ENCODE measurements around the gene IL36A. TPM values are rescaled to one million over a fixed set of nuclear protein-coding genes. Genes with fewer than 3 reads are reported as not detected.

IL36A gene
- total RNA-seq, 4 donors from 2014 or later = not detected

GRCh38 chr2:112997151-112997550 lies 8.1 kb upstream of the IL36A start:
- TF ChIP-seq, protein P1, sequence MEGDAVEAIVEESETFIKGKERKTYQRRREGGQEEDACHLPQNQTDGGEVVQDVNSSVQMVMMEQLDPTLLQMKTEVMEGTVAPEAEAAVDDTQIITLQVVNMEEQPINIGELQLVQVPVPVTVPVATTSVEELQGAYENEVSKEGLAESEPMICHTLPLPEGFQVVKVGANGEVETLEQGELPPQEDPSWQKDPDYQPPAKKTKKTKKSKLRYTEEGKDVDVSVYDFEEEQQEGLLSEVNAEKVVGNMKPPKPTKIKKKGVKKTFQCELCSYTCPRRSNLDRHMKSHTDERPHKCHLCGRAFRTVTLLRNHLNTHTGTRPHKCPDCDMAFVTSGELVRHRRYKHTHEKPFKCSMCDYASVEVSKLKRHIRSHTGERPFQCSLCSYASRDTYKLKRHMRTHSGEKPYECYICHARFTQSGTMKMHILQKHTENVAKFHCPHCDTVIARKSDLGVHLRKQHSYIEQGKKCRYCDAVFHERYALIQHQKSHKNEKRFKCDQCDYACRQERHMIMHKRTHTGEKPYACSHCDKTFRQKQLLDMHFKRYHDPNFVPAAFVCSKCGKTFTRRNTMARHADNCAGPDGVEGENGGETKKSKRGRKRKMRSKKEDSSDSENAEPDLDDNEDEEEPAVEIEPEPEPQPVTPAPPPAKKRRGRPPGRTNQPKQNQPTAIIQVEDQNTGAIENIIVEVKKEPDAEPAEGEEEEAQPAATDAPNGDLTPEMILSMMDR (IDR thresholded peaks at IDR 0.05 in 4 of 5, conservative IDR thresholded peaks at IDR 0.05 in 1 of 5) = no peak
- TF ChIP-seq POLR2A (IDR thresholded peaks at IDR 0.05) = no peak
- no peaks in the 10 kb centered on the region for H3K27me3 ChIP-seq
- no peak overlapping the region for H3K27ac ChIP-seq
- H3K4me1 ChIP-seq = no peaks in the 10 kb centered on the region
- no peaks in the 10 kb centered on the region for H3K36me3 ChIP-seq
- in situ Hi-C loops (cut with MboI; ENCODE audit: low sequenced_read_pairs in 4 of 4) = no loop called here
- intact Hi-C loops (cut with DNase I; ENCODE audit: low total_unique reads) = no loop called here
- ATAC-seq (no peak), DNase-seq (no peak)
- H3K9me3 ChIP-seq = peaks cover 0 to 6% (median 0%) of the 10 kb centered on the region in 3 donors
- H3K4me3 ChIP-seq = no peak overlapping the region

GRCh38 chr2:113000436-113000835 lies 4.8 kb upstream of the IL36A start:
- Histone ChIP-seq H3K27me3 (no peaks in the 10 kb centered on the region), H3K9me3 (no peaks in the 10 kb centered on the region), H3K36me3 (no peaks in the 10 kb centered on the region), H3K4me1 (no peaks in the 10 kb centered on the region), H3K27ac (no peak overlapping the region), H3K4me3 (no peak overlapping the region)
- intact Hi-C loops (cut with DNase I; ENCODE audit: low total_unique reads) = no loop called here
- TF ChIP-seq POLR2A (IDR thresholded peaks at IDR 0.05) = no peak
- TF ChIP-seq, protein P1 (IDR thresholded peaks at IDR 0.05 in 4 of 5, conservative IDR thresholded peaks at IDR 0.05 in 1 of 5) = no peak
- DNase-seq = no peak
- no peak for ATAC-seq
- in situ Hi-C loops (cut with MboI; ENCODE audit: low sequenced_read_pairs in 4 of 4) = no loop called here

DNA sequence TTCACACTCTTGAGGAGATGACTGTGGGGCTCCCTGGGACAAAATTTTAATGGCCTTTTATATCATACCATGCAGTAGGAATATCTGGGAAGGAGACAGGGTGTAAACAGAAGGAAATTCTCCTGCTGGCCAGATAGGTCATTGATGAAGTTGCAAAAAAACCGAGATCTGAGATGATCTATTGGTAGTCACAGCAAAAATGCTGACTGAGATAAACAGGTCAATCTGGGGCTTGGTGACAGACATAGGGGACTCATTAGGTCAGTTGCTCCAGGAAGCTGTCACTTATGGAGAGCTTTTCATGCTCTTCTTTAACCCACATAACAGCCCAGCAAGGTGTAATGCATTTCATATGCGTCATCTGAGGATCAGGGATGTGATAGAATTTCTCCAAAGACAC lies 2.6 kb upstream of the IL36A start:
- H3K4me3 ChIP-seq = no peak overlapping the region
- TF ChIP-seq, protein P1 (IDR thresholded peaks at IDR 0.05 in 4 of 5, conservative IDR thresholded peaks at IDR 0.05 in 1 of 5) = no peak
- TF ChIP-seq POLR2A (IDR thresholded peaks at IDR 0.05) = no peak
- H3K27ac ChIP-seq = no peak overlapping the region
- intact Hi-C loops (cut with DNase I; ENCODE audit: low total_unique reads) (no loop called here), in situ Hi-C loops (cut with MboI; ENCODE audit: low sequenced_read_pairs in 4 of 4) (no loop called here)
- no peaks in the 10 kb centered on the region for H3K36me3 ChIP-seq
- DNase-seq (no peak), ATAC-seq (no peak)
- no peaks in the 10 kb centered on the region for H3K9me3 ChIP-seq
- no peaks in the 10 kb centered on the region for H3K4me1 ChIP-seq
- no peaks in the 10 kb centered on the region for H3K27me3 ChIP-seq

GRCh38 chr2:113007250-113007649 lies 2.0 kb downstream of the IL36A start:
- no peak for ATAC-seq
- H3K27ac ChIP-seq = no peak overlapping the region

More at GRCh38 chr2:113007250-113007649, 2.0 kb downstream of the IL36A start:
- no peak overlapping the region for H3K4me3 ChIP-seq
- TF ChIP-seq, protein P1 (IDR thresholded peaks at IDR 0.05 in 4 of 5, conservative IDR thresholded peaks at IDR 0.05 in 1 of 5) = no peak
- no peak for TF ChIP-seq POLR2A (IDR thresholded peaks at IDR 0.05)
- H3K9me3 ChIP-seq = no peaks in the 10 kb centered on the region
- intact Hi-C loops (cut with DNase I; ENCODE audit: low total_unique reads) (no loop called here), in situ Hi-C loops (cut with MboI; ENCODE audit: low sequenced_read_pairs in 4 of 4) (no loop called here)
- H3K4me1 ChIP-seq = no peaks in the 10 kb centered on the region
- DNase-seq = no peak
- H3K36me3 ChIP-seq = no peaks in the 10 kb centered on the region
- H3K27me3 ChIP-seq = no peaks in the 10 kb centered on the region

Measured in gastrocnemius medialis (tissue), 4 donors.